HEK293T (cell line): ENCODE data around the gene YIF1A.

ENCODE experiments used
- CTCF ChIA-PET: fragments of 350-600 bp; formaldehyde crosslinking; extraction: SDS; loops from one replicate; lab custom pipeline; 2021; ENCODE audit warnings: antibody characterized with exemption, inconsistent platforms; lab: Yijun Ruan, JAX
- POLR2A ChIA-PET: fragments of 350-600 bp; formaldehyde crosslinking; extraction: SDS; loops from one replicate; lab custom pipeline; 2020; ENCODE audit warnings: antibody characterized with exemption, inconsistent platforms; lab: Yijun Ruan, JAX
- DNase-seq: peaks from one replicate; pipeline ENCODE4 v3.0.0; 2012; ENCODE audit warnings: mixed read lengths; ENCODE audit errors: extremely low spot score
- ARNT ChIP-seq: fragments of 450-650 bp; IDR thresholded peaks from 2 replicates; pipeline ENCODE4 v1.6.1; 2017; ENCODE audit warnings: mild to moderate bottlenecking
- BHLHE40 ChIP-seq: fragments of 450-650 bp; IDR thresholded peaks from 2 replicates; pipeline ENCODE4 v1.6.1; 2016; ENCODE audit warnings: mild to moderate bottlenecking, moderate library complexity, borderline replicate concordance
- CTBP1 ChIP-seq: fragments of 450-650 bp; IDR thresholded peaks from 2 replicates; pipeline ENCODE4 v1.6.1; 2016; ENCODE audit warnings: borderline replicate concordance
- ELF4 ChIP-seq: fragments of 450-650 bp; IDR thresholded peaks from 2 replicates; pipeline ENCODE4 v1.6.1; 2017; ENCODE audit warnings: antibody characterized with exemption
- FOXA1 ChIP-seq: fragments of 450-650 bp; IDR thresholded peaks from 2 replicates; pipeline ENCODE4 v1.6.1; 2016; ENCODE audit warnings: mild to moderate bottlenecking
- FOXK2 ChIP-seq: fragments of 450-650 bp; IDR thresholded peaks from 2 replicates; pipeline ENCODE4 v1.6.1; 2016; ENCODE audit warnings: mild to moderate bottlenecking
- FOXM1 ChIP-seq: fragments of 450-650 bp; IDR thresholded peaks from 2 replicates; pipeline ENCODE4 v1.6.1; 2017; ENCODE audit warnings: mild to moderate bottlenecking, borderline replicate concordance
- HDGF ChIP-seq: fragments of 450-650 bp; IDR thresholded peaks from 2 replicates; pipeline ENCODE4 v1.6.1; 2017; ENCODE audit warnings: antibody characterized with exemption, borderline replicate concordance
- L3MBTL2 ChIP-seq: fragments of 450-650 bp; conservative IDR thresholded peaks from 2 replicates; pipeline ENCODE4 v1.6.1; 2016; ENCODE audit warnings: mild to moderate bottlenecking
- LEF1 ChIP-seq: fragments of 450-650 bp; IDR thresholded peaks from 2 replicates; pipeline ENCODE4 v1.6.1; 2017; ENCODE audit warnings: mild to moderate bottlenecking, borderline replicate concordance
- NFRKB ChIP-seq: fragments of 450-650 bp; IDR thresholded peaks from 2 replicates; pipeline ENCODE4 v1.6.1; 2016; ENCODE audit warnings: mild to moderate bottlenecking, moderate library complexity
- PKNOX1 ChIP-seq: fragments of 450-650 bp; IDR thresholded peaks from 2 replicates; pipeline ENCODE4 v1.6.1; 2016
- SP1 ChIP-seq: fragments of 450-650 bp; IDR thresholded peaks from 2 replicates; pipeline ENCODE4 v1.6.1; 2017
- SUZ12 ChIP-seq: fragments of 450-650 bp; IDR thresholded peaks from 2 replicates; pipeline ENCODE4 v1.6.1; 2016; ENCODE audit warnings: mild to moderate bottlenecking
- TARDBP ChIP-seq: fragments of 450-650 bp; IDR thresholded peaks from 2 replicates; pipeline ENCODE4 v1.6.1; 2016
- ZNF384 ChIP-seq: fragments of 450-650 bp; IDR thresholded peaks from 2 replicates; pipeline ENCODE4 v1.6.1; 2016

The YIF1A gene

GRCh38 chr11:66288671-66289547 is at the start of gene YIF1A:
TSS of gene YIF1A (minus strand) at chr11:66289143. CDS start at chr11:66288985, 158 bp downstream.
- DNase-seq: peak; percentile 99
- TF ChIP-seq LEF1 (0 out of 2 replicates have a peak, but pooled peaks have one; percentile 22), PKNOX1 (peak; percentile 99), ARNT (no peak), FOXM1 (no peak), BHLHE40 (no peak), ELF4 (peak; percentile 58)
- ChIA-PET CTCF (interaction anchor here (0.6 to 2.6 kb wide), 6 partner anchors 11 to 62 kb away, joined by 3 to 11 read pairs (median 4); no protein-coding TSS in a partner anchor), POLR2A (interaction anchor here (0.6 to 4.3 kb wide), 31 partner anchors 8 to 1177 kb away, joined by 3 to 36 read pairs (median 5); partner anchors contain the start of genes B4GAT1, CNIH2, DPP3 and MRPL11)

GRCh38 chr11:66337103-66337899 is 48.4 kb upstream of the YIF1A start:
- CTCF ChIA-PET: interaction anchor here (1.3 kb wide), 1 partner anchor 26 kb away, joined by 5 read pairs; no protein-coding TSS in a partner anchor
- POLR2A ChIA-PET: interaction anchor here (1.0 kb wide), 1 partner anchor 10 kb away, joined by 3 read pairs; the partner anchor contains the start of gene B4GAT1
- TF ChIP-seq FOXM1 (no peak), TARDBP (no peak), ARNT (no peak), CTBP1 (no peak), ELF4 (no peak), SUZ12 (no peak), FOXA1 (no peak), SP1 (no peak), LEF1 (no peak), HDGF (no peak), BHLHE40 (no peak), NFRKB (no peak), L3MBTL2 (no peak), PKNOX1 (no peak), ZNF384 (no peak), FOXK2 (no peak)
- DNase-seq: no peak

GRCh38 chr11:66336234-66337102 is 47.5 kb upstream of the YIF1A start, which contains the start of gene RIN1:
TSS of gene RIN1 (minus strand) at chr11:66336434. CDS start at chr11:66336402, 32 bp downstream.
- TF ChIP-seq NFRKB (no peak), ARNT (no peak), FOXA1 (no peak), PKNOX1 (no peak), LEF1 (no peak), L3MBTL2 (no peak), SUZ12 (no peak), BHLHE40 (no peak)
- DNase-seq: no peak
- ChIA-PET POLR2A (interaction anchor here (1.0 to 2.0 kb wide), 5 partner anchors 7 to 47 kb away, joined by 3 to 8 read pairs (median 6); partner anchors contain the start of genes B4GAT1 and YIF1A), CTCF (interaction anchor here (2.4 kb wide), 1 partner anchor 24 kb away, joined by 21 read pairs; no protein-coding TSS in a partner anchor)

- no peak for DNase-seq
- CTCF ChIA-PET: interaction anchor here (2.4 kb wide), 1 partner anchor 23 kb away, joined by 21 read pairs; no protein-coding TSS in a partner anchor
- POLR2A ChIA-PET: interaction anchor here (1.0 to 2.0 kb wide), 6 partner anchors 8 to 47 kb away, joined by 3 to 8 read pairs (median 5); partner anchors contain the start of genes B4GAT1 and YIF1A
- TF ChIP-seq SP1 (no peak), HDGF (no peak)
Measured at GRCh38 chr11:66335531-66336233, 46.7 kb upstream of the YIF1A start.
